Right lobe of liver (tissue), 6 donors: ENCODE results near the gene ERICH6. TPM values are rescaled to one million over a fixed set of nuclear protein-coding genes. Genes with fewer than 3 reads are reported as not detected.
A peak's percentile ranks its signal among the peaks of the same experiment; 100 is the strongest.

ENCODE experiments used
- ATAC-seq, 4 donors: fragments of 200-7000 bp; cut with Tn5 transposase; one replicate each; pipeline ENCODE4 v1.9.1; 2020; ENCODE audit warnings: mild to moderate bottlenecking in 4 of 4, moderate library complexity in 4 of 4
- DNase-seq, 3 donors: peaks; one replicate each; pipeline ENCODE4 v3.0.0-alpha.2; 2020
- H3K27ac ChIP-seq, 3 donors: fragments of 200-600 bp; one replicate each; pipeline ENCODE4 v1.8.0; 2022
- H3K27me3 ChIP-seq, 2 donors: fragments of 200-600 bp; one replicate each; pipeline ENCODE4 v1.8.0; 2022
- H3K36me3 ChIP-seq, 4 donors: fragments of 200-600 bp; sonication (generic) in 1 of 4; one replicate each; pipeline versions ENCODE4 v1.5.1 to v1.8.0; 2017 to 2022; ENCODE audit warnings: control low read depth in 1 of 4
- H3K4me1 ChIP-seq, 4 donors: fragments of 200-600 bp; sonication (generic) in 1 of 4; one replicate each; pipeline versions ENCODE4 v1.5.1 to v1.8.0; 2017 to 2022; ENCODE audit warnings: control low read depth in 1 of 4
- H3K4me3 ChIP-seq, 3 donors: fragments of 200-600 bp; one replicate each; pipeline ENCODE4 v1.8.0; 2022
- H3K9me3 ChIP-seq, 4 donors: fragments of 200-600 bp; sonication (generic) in 1 of 4; one replicate each; pipeline versions ENCODE4 v1.5.1 to v1.8.0; 2017 to 2022; ENCODE audit warnings: control low read depth in 1 of 4
- CTCF ChIP-seq, 4 donors: fragments of 200-600 bp in 3 of 4; fragments of 450-650 bp in 1 of 4; IDR thresholded peaks; one replicate each; pipeline versions ENCODE4 v1.5.1 to v1.8.0; 2016 to 2022; ENCODE audit warnings: antibody characterized with exemption in 4 of 4, mild to moderate bottlenecking in 2 of 4
- POLR2A ChIP-seq: fragments of 450-650 bp; IDR thresholded peaks from one replicate; pipeline ENCODE4 v1.6.1; 2017; ENCODE audit warnings: antibody characterized with exemption, mild to moderate bottlenecking
- WGBS: methylation state at CpG from one replicate; pipeline ENCODE4 v1.1.6; 2018; ENCODE audit warnings: low coverage, low lambda C conversion rate; ENCODE audit not compliant: insufficient coverage; ENCODE audit errors: missing lambda C conversion rate; 5-methylcytosine and 5-hydroxymethylcytosine counted together
- intact Hi-C, 2 donors: fragments of 100-400 bp; cut with DNase I; formaldehyde crosslinking; loops; one replicate each; pipeline versions ENCODE4 v1.11.2 to v1.14.1; 2022
- long read RNA-seq: library from polyadenylated mRNA; unstranded; transcript quantifications from one replicate; pipeline ENCODE4 v2.0.0, GENCODE V29; 2019
- total RNA-seq, 6 experiments: library from RNA; depleted of rRNA in 2 of 6; stranded (reverse); fragments of >200 nt in 2 of 6; fragmentation: NEBNext Ultra II Directional in 3 of 6; extraction: Animal tissue kit (Norgen Biotek cat#: 25700) in 3 of 6; gene quantifications; one replicate each; pipeline versions ENCODE4 v1.1.0 to v1.2.4, GENCODE V29; 2016 to 2023
- donor health status: DM: no; HTN: yes; CAD: no.
- donor health status: DM: no; HTN: no; CAD: no.
- donor health status: DM: no; HTN: no; CAD: no.
- donor health status: DM: no; HTN: yes; CAD: no.
- donor health status: DM: no; HTN: yes; CAD: no.

Gene ERICH6
- total RNA-seq = under 1 TPM in 1 of 6 experiments, not detected in 5; 0.49 TPM
- long read RNA-seq = 0 reads

GRCh38 chr3:150703756-150704344 is at the start of gene ERICH6:
TSS of gene ERICH6 (minus strand) at chr3:150703920. CDS start at chr3:150703898, 22 bp downstream.
- H3K36me3 ChIP-seq = no peaks in the 10 kb centered on the region
- ATAC-seq (peak; percentile 98 to 99 (median 99)), DNase-seq (peak; percentile 92 to 94 (median 93))
- H3K4me3 ChIP-seq = peak within 1 kb of the TSS; percentile 57 to 67 (median 64)
- under 1% methylated on average over 35 of the region's 35 CpGs for WGBS
- TF ChIP-seq CTCF (IDR thresholded peaks at IDR 0.05) = peak in 3 of 4 donors; percentile 10 to 19 (median 18)
- TF ChIP-seq POLR2A = peak; percentile 49
- H3K9me3 ChIP-seq = no peaks in the 10 kb centered on the region
- H3K27ac ChIP-seq = peak within 1 kb of the TSS; percentile 40 to 69 (median 59)
- H3K4me1 ChIP-seq = no peaks in the 10 kb centered on the region
- no peaks in the 10 kb centered on the region for H3K27me3 ChIP-seq
- intact Hi-C loops = no loop called here

- 43% methylated on average over 2 of the region's 2 CpGs for WGBS
- intact Hi-C loops = no loop called here
- DNase-seq = peak in 1 of 3 donors; percentile 43
Measured at GRCh38 chr3:150751781-150752263, 48.1 kb upstream of the ERICH6 start.

GRCh38 chr3:150749255-150749654 is 45.5 kb upstream of the ERICH6 start:
- H3K27ac ChIP-seq = peak overlapping the region in 2 of 3 donors; percentile 33 to 94
- intact Hi-C loops = no loop called here
- H3K4me3 ChIP-seq = peak overlapping the region in 1 of 3 donors; percentile 2
- peak; percentile 44 to 79 (median 64) for ATAC-seq
- TF ChIP-seq CTCF (IDR thresholded peaks at IDR 0.05) = no peak
- no peak for TF ChIP-seq POLR2A
- peak in 2 of 3 donors; percentile 72 to 79 for DNase-seq
- peaks cover 0 to 97% (median 45%) of the 10 kb centered on the region in 4 donors for H3K4me1 ChIP-seq
- H3K9me3 ChIP-seq = no peaks in the 10 kb centered on the region
- 39% methylated on average over 6 of the region's 6 CpGs for WGBS
- no peaks in the 10 kb centered on the region for H3K36me3 ChIP-seq
- no peaks in the 10 kb centered on the region for H3K27me3 ChIP-seq

More at GRCh38 chr3:150751781-150752263, 48.1 kb upstream of the ERICH6 start:
- peak in 3 of 4 donors; percentile 7 to 44 (median 9) for ATAC-seq
- H3K4me1 ChIP-seq = peaks cover 0 to 99% (median 42%) of the 10 kb centered on the region in 4 donors
- no peaks in the 10 kb centered on the region for H3K9me3 ChIP-seq
- TF ChIP-seq POLR2A = no peak
- no peak for TF ChIP-seq CTCF (IDR thresholded peaks at IDR 0.05)
- H3K27ac ChIP-seq = peak overlapping the region in 2 of 3 donors; percentile 23 to 94
- no peak overlapping the region for H3K4me3 ChIP-seq
- no peaks in the 10 kb centered on the region for H3K27me3 ChIP-seq
- H3K36me3 ChIP-seq = no peaks in the 10 kb centered on the region

- no peak for ATAC-seq
- Histone ChIP-seq H3K9me3 (no peaks in the 10 kb centered on the region), H3K4me3 (no peak overlapping the region), H3K36me3 (no peaks in the 10 kb centered on the region), H3K4me1 (peaks cover 0 to 97% (median 48%) of the 10 kb centered on the region in 4 donors), H3K27ac (peak overlapping the region in 2 of 3 donors; percentile 33 to 94), H3K27me3 (no peaks in the 10 kb centered on the region)
- WGBS = 55% methylated on average over 1 of the region's 1 CpG
- no peak for DNase-seq
- intact Hi-C loops = no loop called here
- no peak for TF ChIP-seq POLR2A
- no peak for TF ChIP-seq CTCF (IDR thresholded peaks at IDR 0.05)
Measured at GRCh38 chr3:150748684-150749047, 44.9 kb upstream of the ERICH6 start.
